Thyroid gland (tissue), 4 donors: Measurements from ENCODE around the gene C6. TPM values are rescaled to one million over a fixed set of nuclear protein-coding genes. Genes with fewer than 3 reads are reported as not detected.

ENCODE experiments used
- DNase-seq, 2 donors: peaks; one replicate each; pipeline ENCODE4 v3.0.0-alpha.2; 2019
- H3K27ac ChIP-seq, 3 donors: fragments of 200-600 bp; sonication (generic); 1 replicate in 2 of 3; 2 replicates in 1 of 3; pipeline ENCODE4 v1.5.1; 2016 to 2019; ENCODE audit warnings: mild to moderate bottlenecking in 1 of 3, moderate library complexity in 1 of 3
- H3K27me3 ChIP-seq: fragments of 200-600 bp; sonication (generic); one replicate; pipeline ENCODE4 v1.5.1; 2019
- H3K36me3 ChIP-seq, 2 donors: fragments of 200-600 bp; sonication (generic); one replicate each; pipeline ENCODE4 v1.5.1; 2016 to 2019
- H3K4me1 ChIP-seq, 2 donors: fragments of 200-600 bp; sonication (generic); one replicate each; pipeline ENCODE4 v1.5.1; 2017 to 2019
- H3K4me3 ChIP-seq, 3 donors: fragments of 200-600 bp; sonication (generic); replicated peaks in 1 of 3; 1 replicate in 2 of 3; 2 replicates in 1 of 3; pipeline ENCODE4 v1.5.1; 2016; ENCODE audit warnings: mild to moderate bottlenecking in 1 of 3
- H3K9me3 ChIP-seq: fragments of 200-600 bp; sonication (generic); one replicate; pipeline ENCODE4 v1.5.1; 2017
- POLR2A ChIP-seq, 2 donors: fragments of 450-650 bp; IDR thresholded peaks; one replicate each; pipeline ENCODE4 v1.6.1; 2017; ENCODE audit warnings: antibody characterized with exemption in 2 of 2, mild to moderate bottlenecking in 2 of 2, moderate library complexity in 1 of 2
- WGBS, 2 donors: methylation state at CpG; one replicate each; pipeline ENCODE4 v1.1.5; 2017; 5-methylcytosine and 5-hydroxymethylcytosine counted together
- intact Hi-C: fragments of 100-400 bp; cut with DNase I; formaldehyde crosslinking; loops from one replicate; pipeline ENCODE4 v1.15.1; 2023
- total RNA-seq, 4 donors: library from RNA; depleted of rRNA; stranded (reverse); fragments of >200 nt; gene quantifications; one replicate each; pipeline ENCODE4 v1.2.3, GENCODE V29; 2016
- TF ChIP-seq, protein P1 (sequence below), 6 experiments: fragments of 200-600 bp in 3 of 6; fragments of 450-650 bp in 3 of 6; sonication (generic) in 3 of 6; IDR thresholded peaks; one replicate each; pipeline ENCODE4 v1.5.1; 2016 to 2019; ENCODE audit warnings: antibody characterized with exemption in 6 of 6, mild to moderate bottlenecking in 2 of 6, inconsistent platforms in 1 of 6, moderate library complexity in 1 of 6

Gene C6
- total RNA-seq, 4 donors from 2014 or later: 2.2 to 15.0 (median 3.5) TPM

DNA sequence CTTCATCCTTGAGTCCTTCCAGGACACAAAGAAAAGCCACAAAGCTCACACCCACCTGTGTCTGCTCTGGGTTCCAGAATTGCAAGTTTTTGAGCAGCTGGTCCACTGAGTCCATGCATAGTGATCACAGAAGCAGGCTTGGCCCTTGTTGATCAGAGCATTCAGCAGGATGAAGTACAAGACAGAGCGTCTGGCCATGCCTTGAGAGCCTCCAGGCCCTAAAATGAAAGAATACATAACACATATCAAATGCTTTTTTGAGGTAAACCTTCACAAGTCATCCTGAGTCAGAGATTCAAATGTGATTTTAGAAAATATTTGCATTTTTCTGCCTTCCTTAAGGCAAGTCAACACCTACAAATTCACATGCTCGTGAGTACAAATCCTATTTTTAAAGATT is 10.3 kb downstream of the C6 start:
- 73 to 78% methylated on average over 2 of the region's 2 CpGs for WGBS, 2 donors
- no peak for DNase-seq
- intact Hi-C loops: no loop called here
- Histone ChIP-seq H3K9me3 (no peaks in the 10 kb centered on the region), H3K4me1 (no peaks in the 10 kb centered on the region), H3K36me3 (no peaks in the 10 kb centered on the region), H3K4me3 (no peak overlapping the region), H3K27ac (no peak overlapping the region), H3K27me3 (no peaks in the 10 kb centered on the region)
- TF ChIP-seq, protein P1, sequence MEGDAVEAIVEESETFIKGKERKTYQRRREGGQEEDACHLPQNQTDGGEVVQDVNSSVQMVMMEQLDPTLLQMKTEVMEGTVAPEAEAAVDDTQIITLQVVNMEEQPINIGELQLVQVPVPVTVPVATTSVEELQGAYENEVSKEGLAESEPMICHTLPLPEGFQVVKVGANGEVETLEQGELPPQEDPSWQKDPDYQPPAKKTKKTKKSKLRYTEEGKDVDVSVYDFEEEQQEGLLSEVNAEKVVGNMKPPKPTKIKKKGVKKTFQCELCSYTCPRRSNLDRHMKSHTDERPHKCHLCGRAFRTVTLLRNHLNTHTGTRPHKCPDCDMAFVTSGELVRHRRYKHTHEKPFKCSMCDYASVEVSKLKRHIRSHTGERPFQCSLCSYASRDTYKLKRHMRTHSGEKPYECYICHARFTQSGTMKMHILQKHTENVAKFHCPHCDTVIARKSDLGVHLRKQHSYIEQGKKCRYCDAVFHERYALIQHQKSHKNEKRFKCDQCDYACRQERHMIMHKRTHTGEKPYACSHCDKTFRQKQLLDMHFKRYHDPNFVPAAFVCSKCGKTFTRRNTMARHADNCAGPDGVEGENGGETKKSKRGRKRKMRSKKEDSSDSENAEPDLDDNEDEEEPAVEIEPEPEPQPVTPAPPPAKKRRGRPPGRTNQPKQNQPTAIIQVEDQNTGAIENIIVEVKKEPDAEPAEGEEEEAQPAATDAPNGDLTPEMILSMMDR (IDR thresholded peaks at IDR 0.05): no peak
- TF ChIP-seq POLR2A (IDR thresholded peaks at IDR 0.05): no peak

DNA sequence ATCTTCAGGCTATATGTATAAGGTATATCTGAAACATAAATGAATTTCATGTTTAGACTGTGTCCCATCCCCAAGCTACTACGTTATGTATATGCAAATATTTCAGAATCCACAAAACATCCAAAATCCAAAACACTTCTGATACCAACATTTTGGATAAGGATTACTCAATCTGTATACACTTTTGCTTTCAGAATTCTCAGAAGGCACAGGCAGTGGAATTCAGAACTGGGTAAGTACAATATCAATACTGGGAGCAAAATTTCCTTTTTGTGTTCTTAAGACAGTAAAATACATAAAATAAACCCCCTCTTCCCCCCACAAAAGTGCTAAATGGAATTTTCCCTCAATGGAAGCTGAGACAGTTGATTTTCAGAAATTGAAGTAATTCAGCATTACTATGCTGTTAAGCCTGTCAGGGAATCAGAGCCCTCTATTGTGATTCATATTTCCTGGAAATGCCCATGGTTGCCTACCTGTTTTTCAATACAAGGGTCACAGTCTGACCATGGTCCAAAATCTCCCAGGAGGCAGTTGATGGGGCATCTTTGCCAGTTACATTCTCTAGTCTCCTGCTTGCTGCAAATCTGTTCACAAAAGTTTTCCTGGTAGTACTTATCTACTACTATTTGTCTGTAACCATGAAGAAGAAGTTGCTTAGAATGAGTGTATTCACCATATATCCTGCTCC is 12.1 kb downstream of the C6 start:
- no peak for DNase-seq
- Histone ChIP-seq H3K4me3 (no peak overlapping the region), H3K4me1 (no peaks in the 10 kb centered on the region), H3K36me3 (no peaks in the 10 kb centered on the region), H3K27me3 (no peaks in the 10 kb centered on the region), H3K9me3 (no peaks in the 10 kb centered on the region), H3K27ac (no peak overlapping the region)
- intact Hi-C loops: no loop called here
- TF ChIP-seq, protein P1 (IDR thresholded peaks at IDR 0.05): no peak
- no peak for TF ChIP-seq POLR2A (IDR thresholded peaks at IDR 0.05)
- 71 to 78% methylated on average over 1 of the region's 1 CpG for WGBS, 2 donors

- H3K27ac ChIP-seq: no peak overlapping the region
- TF ChIP-seq POLR2A (IDR thresholded peaks at IDR 0.05): no peak
- TF ChIP-seq, protein P1 (IDR thresholded peaks at IDR 0.05): no peak
- DNase-seq: no peak
- no peaks in the 10 kb centered on the region for H3K36me3 ChIP-seq
- H3K4me3 ChIP-seq: no peak overlapping the region
- intact Hi-C loops: no loop called here
- no peaks in the 10 kb centered on the region for H3K27me3 ChIP-seq
- H3K9me3 ChIP-seq: no peaks in the 10 kb centered on the region
- H3K4me1 ChIP-seq: no peaks in the 10 kb centered on the region
- WGBS, 2 donors: 67 to 71% methylated on average over 2 of the region's 2 CpGs
Measured at GRCh38 chr5:41200506-41200905, 12.8 kb downstream of the C6 start.

- H3K36me3 ChIP-seq: no peaks in the 10 kb centered on the region
- H3K9me3 ChIP-seq: no peaks in the 10 kb centered on the region
- intact Hi-C loops: no loop called here
- no peak for DNase-seq
- WGBS, 2 donors: 56 to 60% methylated on average over 3 of the region's 3 CpGs
- TF ChIP-seq, protein P1 (IDR thresholded peaks at IDR 0.05): no peak
- no peak for TF ChIP-seq POLR2A (IDR thresholded peaks at IDR 0.05)
- H3K27ac ChIP-seq: no peak overlapping the region
- no peaks in the 10 kb centered on the region for H3K4me1 ChIP-seq
- H3K27me3 ChIP-seq: no peaks in the 10 kb centered on the region
- no peak overlapping the region for H3K4me3 ChIP-seq
Measured at GRCh38 chr5:41199660-41200059, 13.7 kb downstream of the C6 start.

DNA sequence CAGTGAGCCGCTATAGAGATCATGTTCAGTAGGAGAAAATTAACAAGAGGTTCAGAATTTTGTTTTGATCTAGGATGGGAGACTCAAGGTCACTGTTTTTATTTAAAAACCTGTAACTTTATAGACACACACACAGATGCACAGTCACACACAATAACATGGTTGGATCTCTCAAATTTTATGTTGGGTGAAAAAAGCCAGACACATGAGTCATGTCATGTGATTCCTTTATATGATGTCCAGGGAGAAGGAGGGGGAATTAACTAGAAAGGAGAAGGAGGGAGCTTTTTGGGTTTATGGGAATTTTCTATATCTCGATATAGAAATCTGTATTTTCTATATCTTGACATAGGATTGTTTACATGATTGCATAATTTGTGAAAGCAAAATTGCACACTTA is 17.1 kb downstream of the C6 start:
- no peak overlapping the region for H3K4me3 ChIP-seq
- TF ChIP-seq POLR2A (IDR thresholded peaks at IDR 0.05): no peak
- TF ChIP-seq, protein P1 (IDR thresholded peaks at IDR 0.05): no peak
- peaks cover 0 to 13% of the 10 kb centered on the region in 2 donors for H3K4me1 ChIP-seq
- WGBS, 2 donors: 94 to 96% methylated on average over 2 of the region's 2 CpGs
- no peaks in the 10 kb centered on the region for H3K27me3 ChIP-seq
- no peak for DNase-seq
- H3K27ac ChIP-seq: no peak overlapping the region
- intact Hi-C loops: no loop called here
- H3K9me3 ChIP-seq: no peaks in the 10 kb centered on the region
- H3K36me3 ChIP-seq: no peaks in the 10 kb centered on the region
